Effector CD4-positive, alpha-beta T cell (primary cell): ENCODE measurements around the gene PIKFYVE.
"Not testable (repeated sequence)": the region's sequence is repeated elsewhere in the genome, so short reads cannot be mapped to it uniquely, and the experiment has no call there.

Experiments
- DNase-seq: peaks from one replicate; pipeline ENCODE4 v3.0.0-alpha.2; 2020

Gene PIKFYVE

GRCh38 chr2:208304157-208304556 is 38.1 kb downstream of the PIKFYVE start:
- DNase-seq = no peak

GRCh38 chr2:208304695-208305094 is 38.6 kb downstream of the PIKFYVE start:
- DNase-seq = no peak

GRCh38 chr2:208306291-208306690 is 40.2 kb downstream of the PIKFYVE start:
- no peak for DNase-seq

GRCh38 chr2:208311321-208311720 is 45.3 kb downstream of the PIKFYVE start:
- no peak for DNase-seq

- DNase-seq = no peak
Observed at GRCh38 chr2:208311954-208312353, 45.9 kb downstream of the PIKFYVE start.

GRCh38 chr2:208315081-208315788 is 49.2 kb downstream of the PIKFYVE start:
- DNase-seq = no peak

- DNase-seq = no peak
Observed at GRCh38 chr2:208318127-208318526, 52.1 kb downstream of the PIKFYVE start.

- no peak for DNase-seq
Observed at GRCh38 chr2:208319391-208319790, 53.3 kb downstream of the PIKFYVE start.

GRCh38 chr2:208320686-208321085 is 54.6 kb downstream of the PIKFYVE start:
- DNase-seq = no peak

- DNase-seq = no peak
Observed at GRCh38 chr2:208326016-208326415, 60.0 kb downstream of the PIKFYVE start.

GRCh38 chr2:208329485-208329884 is 63.4 kb downstream of the PIKFYVE start:
- no peak for DNase-seq

- no peak for DNase-seq
Observed at GRCh38 chr2:208334230-208334629, 68.2 kb downstream of the PIKFYVE start.

GRCh38 chr2:208346756-208347155 is 80.7 kb downstream of the PIKFYVE start:
- no peak for DNase-seq

- DNase-seq = no peak
Observed at GRCh38 chr2:208350610-208351009, 84.6 kb downstream of the PIKFYVE start.

GRCh38 chr2:208352644-208353567 is 86.9 kb downstream of the PIKFYVE start:
- DNase-seq = no peak

- no peak for DNase-seq
Observed at GRCh38 chr2:208354964-208355381, 88.9 kb downstream of the PIKFYVE start.

- DNase-seq = not testable (repeated sequence)
Observed at GRCh38 chr2:208356420-208356819, 90.4 kb downstream of the PIKFYVE start.

GRCh38 chr2:208356846-208357574 is 91.0 kb downstream of the PIKFYVE start:
- no peak for DNase-seq

GRCh38 chr2:208358758-208359631 is 92.9 kb downstream of the PIKFYVE start:
- no peak for DNase-seq

- DNase-seq = no peak
Observed at GRCh38 chr2:208359632-208359986, 93.6 kb downstream of the PIKFYVE start.

GRCh38 chr2:208360259-208361076 is 94.4 kb downstream of the PIKFYVE start:
- no peak for DNase-seq
